ENCODE data around the gene NUBP2. TPM values are rescaled to one million over a fixed set of nuclear protein-coding genes. Genes with fewer than 3 reads are reported as not detected.

Gene NUBP2
- total RNA-seq, 2 experiments from 2014 or later = 45.9 to 48.0 TPM

DNA sequence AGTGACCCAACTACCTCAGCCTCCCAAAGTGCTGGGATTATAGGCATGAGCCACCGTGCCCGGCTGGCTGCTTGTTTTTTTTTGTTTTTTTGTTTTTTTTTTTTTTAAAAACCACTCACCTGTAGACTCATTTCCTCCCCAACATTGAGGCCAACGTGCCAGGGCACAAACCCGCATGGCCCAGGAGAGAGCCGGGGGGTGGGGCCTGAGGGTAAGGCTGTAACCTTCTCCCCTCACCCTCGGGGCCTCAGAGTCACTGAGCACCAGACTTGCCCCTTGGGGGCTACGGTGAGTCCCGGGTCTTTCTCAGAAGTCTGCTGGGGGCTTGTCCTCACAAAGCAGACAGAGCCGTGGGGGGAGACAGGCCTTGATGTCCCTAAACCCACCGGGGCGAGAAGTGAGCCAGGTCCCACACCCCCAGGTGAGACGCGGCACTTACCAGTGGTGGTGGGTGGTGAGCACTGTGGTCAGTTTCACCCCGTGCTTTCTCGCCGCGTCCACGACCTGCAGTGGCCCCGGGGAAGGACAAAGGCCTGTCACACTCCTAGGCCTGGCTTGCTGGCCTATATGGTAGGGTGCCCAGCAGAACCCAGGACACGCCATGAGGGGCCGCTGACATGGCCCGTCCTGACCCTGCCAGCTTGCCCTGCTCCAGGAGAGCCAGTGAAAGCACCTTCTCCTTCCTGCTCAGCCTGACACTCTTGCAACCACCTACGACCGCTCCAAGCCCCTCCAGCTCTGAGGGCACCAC, 39.3 kb downstream of the NUBP2 start:
- H3K27me3 Mint-ChIP-seq = no peaks in the 10 kb centered on the region
- H3K27ac Mint-ChIP-seq = no peak overlapping the region
- intact Hi-C loops (cut with micrococcal nuclease) = no loop called here
- peaks cover 19% of the 10 kb centered on the region for H3K4me1 Mint-ChIP-seq (ENCODE audit: low read depth)
- H3K4me3 Mint-ChIP-seq = no peak overlapping the region
- no peaks in the 10 kb centered on the region for H3K9me3 Mint-ChIP-seq
- peaks cover 2% of the 10 kb centered on the region for H3K36me3 Mint-ChIP-seq
- ChIA-PET CTCF (no interaction called here), POLR2A (no interaction called here)
- DNase-seq = no peak

GRCh38 chr16:1822801-1823200, 40.0 kb downstream of the NUBP2 start:
- intact Hi-C loops (cut with micrococcal nuclease) = no loop called here
- H3K4me1 Mint-ChIP-seq (ENCODE audit: low read depth) = peaks cover 24% of the 10 kb centered on the region
- CTCF ChIA-PET = interaction anchor here (1.0 kb wide), 1 partner anchor 40 kb away, joined by 3 read pairs; the partner anchor contains the start of genes NUBP2 and SPSB3

DNA sequence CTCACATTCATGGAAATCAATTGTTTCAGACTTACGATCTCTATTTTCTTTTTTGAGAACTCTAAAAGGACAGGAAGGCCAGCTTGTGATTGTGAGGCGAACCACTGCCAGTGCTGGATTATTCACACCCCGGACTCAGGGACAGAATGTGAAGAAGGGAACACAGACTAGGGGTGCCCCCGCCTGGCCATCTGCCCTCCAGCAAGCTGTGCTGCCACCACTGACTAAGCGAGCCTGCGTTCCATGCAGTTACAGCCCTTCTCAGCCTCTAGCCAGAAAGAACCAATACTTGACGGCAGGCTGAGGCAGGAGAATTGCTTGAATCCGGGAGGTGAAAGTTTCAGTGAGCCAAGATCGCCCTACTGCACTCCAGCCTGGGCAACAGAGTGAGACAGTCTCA, 41.1 kb downstream of the NUBP2 start:
- H3K4me3 Mint-ChIP-seq = no peak overlapping the region
- peaks cover 31% of the 10 kb centered on the region for H3K4me1 Mint-ChIP-seq (ENCODE audit: low read depth)
- POLR2A ChIA-PET = interaction anchor here (1.1 to 1.5 kb wide), 2 partner anchors 41 to 146 kb away, joined by 4 read pairs; partner anchors contain the start of genes JPT2, NUBP2 and SPSB3
- H3K27ac Mint-ChIP-seq = peak overlapping the region; percentile 23
- CTCF ChIA-PET = interaction anchor here (1.0 to 1.2 kb wide), 2 partner anchors 41 to 92 kb away, joined by 3 read pairs; partner anchors contain the start of genes NUBP2 and SPSB3
- H3K9me3 Mint-ChIP-seq = no peaks in the 10 kb centered on the region
- H3K36me3 Mint-ChIP-seq = no peaks in the 10 kb centered on the region
- intact Hi-C loops (cut with micrococcal nuclease) = no loop called here
- DNase-seq = peak; percentile 35
- H3K27me3 Mint-ChIP-seq = no peaks in the 10 kb centered on the region

More at GRCh38 chr16:1822801-1823200, 40.0 kb downstream of the NUBP2 start:
- POLR2A ChIA-PET = interaction anchor here (1.1 kb wide), 1 partner anchor 145 kb away, joined by 4 read pairs; the partner anchor contains the start of gene JPT2
- H3K9me3 Mint-ChIP-seq = no peaks in the 10 kb centered on the region
- H3K36me3 Mint-ChIP-seq = no peaks in the 10 kb centered on the region
- no peak overlapping the region for H3K4me3 Mint-ChIP-seq
- DNase-seq = no peak
- no peak overlapping the region for H3K27ac Mint-ChIP-seq
- H3K27me3 Mint-ChIP-seq = no peaks in the 10 kb centered on the region

DNA sequence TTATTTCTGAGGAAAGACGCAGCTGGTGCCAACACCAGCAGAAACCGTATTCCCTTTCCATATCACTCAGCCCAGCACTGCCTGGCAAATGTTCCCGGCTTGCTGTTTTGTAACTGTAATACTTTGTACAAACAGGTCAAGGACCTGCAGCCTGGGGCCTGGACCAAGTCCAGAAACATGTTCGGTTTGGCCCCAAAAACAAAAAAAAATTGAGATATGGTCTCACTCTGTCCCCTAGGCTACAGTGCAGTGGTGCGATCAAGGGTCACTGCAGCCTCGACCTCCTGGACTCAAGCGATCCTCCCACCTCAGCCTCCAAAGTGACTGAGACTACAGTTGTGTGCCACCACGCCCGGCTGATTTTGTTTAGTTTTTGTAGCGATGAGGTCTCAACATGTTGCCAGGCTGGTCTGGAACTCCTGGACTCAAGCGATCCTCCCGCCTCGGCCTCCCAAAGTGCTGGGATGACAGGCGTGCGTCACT, 42.7 kb downstream of the NUBP2 start:
- no peaks in the 10 kb centered on the region for H3K27me3 Mint-ChIP-seq
- DNase-seq = no peak
- no peaks in the 10 kb centered on the region for H3K9me3 Mint-ChIP-seq
- H3K27ac Mint-ChIP-seq = peak overlapping the region; percentile 60
- intact Hi-C loops (cut with micrococcal nuclease) = no loop called here
- peaks cover 40% of the 10 kb centered on the region for H3K4me1 Mint-ChIP-seq (ENCODE audit: low read depth)
- H3K36me3 Mint-ChIP-seq = no peaks in the 10 kb centered on the region
- ChIA-PET CTCF (interaction anchor here (0.8 to 1.5 kb wide), 2 partner anchors 11 to 43 kb away, joined by 3 to 6 read pairs; partner anchors contain the start of genes NUBP2 and SPSB3), POLR2A (interaction anchor here (0.7 kb wide), 1 partner anchor 54 kb away, joined by 3 read pairs; the partner anchor contains the start of gene NME3)
- H3K4me3 Mint-ChIP-seq = peak overlapping the region; percentile 80

DNA sequence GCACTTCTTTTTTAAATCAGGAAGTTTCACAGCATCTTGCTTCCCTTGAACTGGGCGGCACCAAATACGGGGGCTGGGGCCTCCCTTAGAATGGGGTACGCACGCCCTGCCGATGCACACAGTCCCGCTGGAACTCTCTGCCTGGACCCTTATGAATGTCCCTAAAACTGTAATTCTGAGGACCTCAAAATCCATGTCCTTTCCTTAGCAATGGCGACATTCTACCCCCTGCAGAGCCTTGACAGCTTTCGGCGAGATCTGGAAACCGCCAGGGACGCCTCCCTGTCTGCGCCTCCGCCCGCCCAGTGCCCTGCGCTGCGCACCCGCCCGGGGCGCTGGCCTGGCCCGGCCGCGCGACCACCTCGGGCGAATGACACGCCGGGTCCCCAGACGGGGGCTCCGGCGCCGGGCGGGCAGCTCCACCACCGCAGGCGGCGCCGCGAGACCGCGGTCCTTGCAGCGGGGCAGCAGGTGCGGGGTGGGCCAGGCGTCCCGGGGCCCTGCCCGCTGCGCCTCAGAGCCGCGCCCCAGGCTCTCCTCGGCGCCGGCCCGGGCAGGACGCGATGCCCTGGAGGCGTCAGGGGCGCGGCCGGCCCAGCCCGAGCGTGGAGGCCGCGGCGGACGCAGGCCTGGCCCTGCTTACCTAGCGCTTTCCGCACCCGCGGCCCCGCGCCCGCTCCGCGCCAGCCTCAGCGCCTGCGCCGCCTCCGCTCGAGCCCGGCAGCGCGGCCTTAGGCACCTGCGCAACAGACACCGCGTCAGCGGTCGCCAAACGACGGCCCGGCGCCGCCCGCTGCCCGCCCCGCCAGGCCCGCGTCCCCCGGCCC, 43.3 kb downstream of the NUBP2 start:
- peak; percentile 79 for DNase-seq
- POLR2A ChIA-PET = interaction anchor here (0.7 to 1.7 kb wide), 4 partner anchors 43 to 139 kb away, joined by 3 to 9 read pairs (median 6); partner anchors contain the start of genes MAPK8IP3, NME3, NUBP2 and RPS2
- H3K27ac Mint-ChIP-seq = peak overlapping the region; percentile 60
- CTCF ChIA-PET = interaction anchor here (0.8 to 1.6 kb wide), 2 partner anchors 43 to 120 kb away, joined by 3 to 8 read pairs; partner anchors contain the start of genes MAPK8IP3, NUBP2 and SPSB3
- H3K27me3 Mint-ChIP-seq = no peaks in the 10 kb centered on the region
- peaks cover 40% of the 10 kb centered on the region for H3K4me1 Mint-ChIP-seq (ENCODE audit: low read depth)
- intact Hi-C loops (cut with micrococcal nuclease) = loop anchor here (1.0 to 2.0 kb wide), 2 partner anchors 29 to 44 kb away; partner anchors contain the start of genes NUBP2 and SPSB3
- H3K4me3 Mint-ChIP-seq = peak overlapping the region; percentile 80
- no peaks in the 10 kb centered on the region for H3K9me3 Mint-ChIP-seq
- no peaks in the 10 kb centered on the region for H3K36me3 Mint-ChIP-seq

- ChIA-PET CTCF (interaction anchor here (0.6 to 1.6 kb wide), 5 partner anchors 36 to 196 kb away, joined by 3 to 8 read pairs (median 4); partner anchors contain the start of genes MAPK8IP3, MSRB1, NUBP2 and SPSB3), POLR2A (interaction anchor here (0.6 to 1.7 kb wide), 5 partner anchors 44 to 221 kb away, joined by 3 to 9 read pairs (median 3); partner anchors contain the start of genes MAPK8IP3, MSRB1, NUBP2 and RPS2)
- Mint-ChIP-seq H3K4me1 (ENCODE audit: low read depth) (peaks cover 40% of the 10 kb centered on the region), H3K36me3 (no peaks in the 10 kb centered on the region), H3K9me3 (no peaks in the 10 kb centered on the region), H3K4me3 (peak within 1 kb of the TSS; percentile 91), H3K27me3 (no peaks in the 10 kb centered on the region), H3K27ac (peak within 1 kb of the TSS; percentile 76)
- DNase-seq = peak; percentile 93
- intact Hi-C loops (cut with micrococcal nuclease) = loop anchor here (1.0 to 2.0 kb wide), 2 partner anchors 28 to 45 kb away; partner anchors contain the start of genes NUBP2 and SPSB3
These were observed 44.2 kb downstream of the NUBP2 start, which contains the start of the genes FAHD1 and HAGH for GRCh38 chr16:1826691-1827573. FAHD1 (plus strand) TSS chr16:1827206; CDS start chr16:1827239, 33 bp downstream. HAGH (minus strand) TSS chr16:1826825; CDS start chr16:1826787, 38 bp downstream.

DNA sequence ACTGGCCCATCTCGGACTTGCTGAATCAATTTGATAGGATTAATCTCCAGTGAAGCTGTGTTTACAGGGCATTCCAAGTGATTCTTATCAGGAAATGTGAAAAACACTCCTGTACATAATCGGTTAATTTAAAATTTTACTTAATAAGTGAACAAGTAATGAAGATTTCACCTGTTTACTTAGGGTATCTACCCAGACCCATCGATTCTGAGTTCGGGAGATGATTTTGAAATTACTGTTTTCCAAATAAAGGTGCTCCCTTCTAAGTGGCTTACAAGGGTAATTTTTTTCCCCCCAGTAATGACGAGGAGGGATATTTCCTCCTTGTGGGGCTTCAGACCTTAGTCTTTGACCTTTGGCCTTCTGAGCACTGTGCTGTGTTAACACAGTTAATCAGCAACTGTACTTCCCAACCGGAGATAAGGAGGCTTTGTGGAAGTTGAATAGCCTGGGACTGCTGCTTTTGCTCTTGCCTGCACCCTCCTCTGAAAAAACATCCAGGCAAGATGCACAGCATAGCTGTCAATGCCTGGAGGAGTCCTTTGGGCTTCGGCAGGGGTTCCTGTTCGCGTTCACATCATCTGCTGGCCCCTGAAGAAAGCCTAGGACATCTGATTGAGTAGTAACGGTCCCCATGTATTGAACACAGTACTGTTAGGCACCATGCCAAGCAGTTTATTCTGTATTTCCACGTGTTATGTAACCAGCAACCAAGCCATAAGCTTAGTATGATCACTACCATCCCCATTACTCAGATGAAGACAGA, 46.1 kb downstream of the NUBP2 start:
- ChIA-PET POLR2A (no interaction called here), CTCF (no interaction called here)
- no peak overlapping the region for H3K27ac Mint-ChIP-seq
- no peaks in the 10 kb centered on the region for H3K27me3 Mint-ChIP-seq
- peaks cover 38% of the 10 kb centered on the region for H3K4me1 Mint-ChIP-seq (ENCODE audit: low read depth)
- no peaks in the 10 kb centered on the region for H3K9me3 Mint-ChIP-seq
- no peaks in the 10 kb centered on the region for H3K36me3 Mint-ChIP-seq
- no peak for DNase-seq
- peak overlapping the region; percentile 59 for H3K4me3 Mint-ChIP-seq
- intact Hi-C loops (cut with micrococcal nuclease) = no loop called here

DNA sequence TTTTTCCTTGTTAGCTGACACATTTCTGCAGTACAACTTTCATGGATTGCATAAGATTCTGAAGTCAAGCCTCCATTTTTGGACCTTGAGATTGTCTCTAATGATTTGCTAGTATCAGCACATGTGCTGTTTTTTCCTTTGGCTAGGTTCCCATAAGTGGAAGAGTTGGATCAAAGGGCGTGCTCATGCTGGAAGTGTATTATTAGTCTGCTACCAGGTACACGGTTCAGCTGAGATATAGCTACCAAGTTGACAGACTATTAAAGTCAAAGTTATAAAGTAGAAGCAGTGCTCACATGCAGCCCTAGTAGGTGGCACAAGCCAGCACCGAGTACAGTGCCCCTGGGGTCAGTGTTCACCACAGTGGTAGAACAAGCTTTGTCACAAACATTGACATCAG, 47.5 kb downstream of the NUBP2 start:
- Mint-ChIP-seq H3K27me3 (no peaks in the 10 kb centered on the region), H3K27ac (no peak overlapping the region), H3K36me3 (no peaks in the 10 kb centered on the region), H3K4me1 (ENCODE audit: low read depth) (peaks cover 28% of the 10 kb centered on the region), H3K9me3 (no peaks in the 10 kb centered on the region), H3K4me3 (no peak overlapping the region)
- ChIA-PET CTCF (interaction anchor here (1.6 kb wide), 1 partner anchor 192 kb away, joined by 3 read pairs; no protein-coding TSS in a partner anchor), POLR2A (no interaction called here)
- DNase-seq = no peak
- intact Hi-C loops (cut with micrococcal nuclease) = no loop called here

DNA sequence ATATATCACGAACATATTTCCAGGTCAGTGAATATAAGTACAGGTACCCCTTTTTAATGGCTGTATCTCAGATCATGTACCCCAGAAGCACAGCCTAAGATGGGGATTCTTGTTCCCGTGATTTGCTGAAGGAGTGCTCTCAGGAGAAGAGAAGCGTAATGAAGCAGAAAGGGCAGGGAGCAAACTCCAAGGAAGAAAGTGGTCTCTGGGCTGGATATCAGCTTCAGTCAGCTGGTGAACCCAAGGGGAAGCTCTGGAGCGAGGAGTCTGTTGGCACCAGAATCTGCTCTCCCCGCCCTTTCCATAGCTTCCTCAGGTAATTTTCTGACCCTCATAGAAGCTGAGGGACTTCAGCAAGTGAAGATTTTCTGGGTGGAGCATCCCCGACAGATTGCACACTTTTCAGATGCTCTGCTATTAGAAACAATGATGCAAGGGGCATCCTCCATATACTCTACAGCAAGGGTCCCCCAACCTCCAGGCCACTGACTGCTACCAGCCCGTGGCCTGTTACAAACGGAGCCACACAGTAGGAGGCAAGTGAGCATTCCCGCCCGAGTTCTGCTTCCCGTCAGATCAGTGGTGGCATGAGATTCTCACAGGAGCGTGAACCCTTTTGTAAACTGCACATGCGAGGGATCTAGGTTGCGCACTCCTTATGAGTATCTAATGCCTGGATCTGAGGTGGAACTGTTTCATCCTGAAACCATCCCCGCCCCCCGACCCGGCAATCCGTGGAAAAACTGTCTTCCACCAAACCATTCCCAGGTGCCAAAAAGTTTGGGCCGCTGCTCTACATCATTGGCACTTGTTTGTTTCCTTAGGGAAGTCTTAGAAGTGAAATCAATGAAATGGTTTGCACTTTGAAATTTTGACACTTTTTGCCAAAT, 48.7 kb downstream of the NUBP2 start:
- Mint-ChIP-seq H3K9me3 (no peaks in the 10 kb centered on the region), H3K36me3 (no peaks in the 10 kb centered on the region), H3K4me1 (ENCODE audit: low read depth) (peaks cover 22% of the 10 kb centered on the region), H3K27ac (no peak overlapping the region), H3K4me3 (no peak overlapping the region), H3K27me3 (no peaks in the 10 kb centered on the region)
- intact Hi-C loops (cut with micrococcal nuclease) = no loop called here
- CTCF ChIA-PET = interaction anchor here (1.6 kb wide), 1 partner anchor 191 kb away, joined by 3 read pairs; no protein-coding TSS in a partner anchor
- no peak for DNase-seq
- POLR2A ChIA-PET = no interaction called here

Measured in activated CD4-positive, alpha-beta memory T cell treated with anti-CD3 and anti-CD28 coated beads for 36 hours (primary cell).